ENCODE results near the gene RCOR1.

RCOR1 gene

GRCh38 chr14:102729268-102729667 lies 136.8 kb downstream of the RCOR1 start:
- ChIA-PET CTCF (no interaction called here), POLR2A (no interaction called here)
- no peak for TF ChIP-seq ARNT (IDR thresholded peaks at IDR 0.05)
- TF ChIP-seq ELF4 (IDR thresholded peaks at IDR 0.05), result no peak
- no peak for TF ChIP-seq CTBP1 (IDR thresholded peaks at IDR 0.05; ENCODE audit: borderline replicate concordance)
- DNase-seq (ENCODE audit: extremely low spot score), result no peak

DNA sequence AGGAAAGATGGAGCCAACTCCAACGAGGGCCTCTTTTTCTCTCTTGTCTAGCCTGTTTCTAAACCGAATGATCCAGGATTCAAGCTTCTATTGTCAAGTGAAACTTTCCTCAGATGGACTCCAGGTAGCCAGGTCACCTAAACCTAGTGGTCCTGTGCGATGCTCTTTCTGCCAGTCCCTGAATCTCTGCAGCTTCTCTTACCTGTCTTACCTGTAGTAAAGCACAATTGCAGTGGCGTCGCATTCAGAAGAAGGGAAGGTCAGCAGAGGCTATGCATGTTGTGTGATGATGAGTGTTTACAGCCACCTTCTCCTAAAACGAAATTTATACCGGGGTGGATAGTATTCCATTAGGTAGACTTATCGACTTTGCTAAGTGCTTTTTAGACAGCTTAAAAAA lies 137.4 kb downstream of the RCOR1 start:
- no peak for DNase-seq (ENCODE audit: extremely low spot score)
- ChIA-PET POLR2A (no interaction called here), CTCF (no interaction called here)
- TF ChIP-seq FOXM1 (IDR thresholded peaks at IDR 0.05; ENCODE audit: borderline replicate concordance), result no peak

GRCh38 chr14:102731101-102731870 lies 138.8 kb downstream of the RCOR1 start:
- CTCF ChIA-PET, result interaction anchor here (0.9 to 1.7 kb wide), 2 partner anchors 37 to 182 kb away, joined by 3 to 5 read pairs; no protein-coding TSS in a partner anchor
- no peak for DNase-seq (ENCODE audit: extremely low spot score)
- POLR2A ChIA-PET, result no interaction called here
- TF ChIP-seq FOXM1 (IDR thresholded peaks at IDR 0.05; ENCODE audit: borderline replicate concordance) (no peak), FOXA1 (IDR thresholded peaks at IDR 0.05) (no peak), CTBP1 (IDR thresholded peaks at IDR 0.05; ENCODE audit: borderline replicate concordance) (no peak), NFRKB (IDR thresholded peaks at IDR 0.05) (no peak), SUZ12 (IDR thresholded peaks at IDR 0.05) (no peak), TARDBP (IDR thresholded peaks at IDR 0.05) (no peak), BHLHE40 (IDR thresholded peaks at IDR 0.05; ENCODE audit: borderline replicate concordance) (no peak)
- TF ChIP-seq, protein P1, sequence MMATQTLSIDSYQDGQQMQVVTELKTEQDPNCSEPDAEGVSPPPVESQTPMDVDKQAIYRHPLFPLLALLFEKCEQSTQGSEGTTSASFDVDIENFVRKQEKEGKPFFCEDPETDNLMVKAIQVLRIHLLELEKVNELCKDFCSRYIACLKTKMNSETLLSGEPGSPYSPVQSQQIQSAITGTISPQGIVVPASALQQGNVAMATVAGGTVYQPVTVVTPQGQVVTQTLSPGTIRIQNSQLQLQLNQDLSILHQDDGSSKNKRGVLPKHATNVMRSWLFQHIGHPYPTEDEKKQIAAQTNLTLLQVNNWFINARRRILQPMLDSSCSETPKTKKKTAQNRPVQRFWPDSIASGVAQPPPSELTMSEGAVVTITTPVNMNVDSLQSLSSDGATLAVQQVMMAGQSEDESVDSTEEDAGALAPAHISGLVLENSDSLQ (IDR thresholded peaks at IDR 0.05), result no peak

DNA sequence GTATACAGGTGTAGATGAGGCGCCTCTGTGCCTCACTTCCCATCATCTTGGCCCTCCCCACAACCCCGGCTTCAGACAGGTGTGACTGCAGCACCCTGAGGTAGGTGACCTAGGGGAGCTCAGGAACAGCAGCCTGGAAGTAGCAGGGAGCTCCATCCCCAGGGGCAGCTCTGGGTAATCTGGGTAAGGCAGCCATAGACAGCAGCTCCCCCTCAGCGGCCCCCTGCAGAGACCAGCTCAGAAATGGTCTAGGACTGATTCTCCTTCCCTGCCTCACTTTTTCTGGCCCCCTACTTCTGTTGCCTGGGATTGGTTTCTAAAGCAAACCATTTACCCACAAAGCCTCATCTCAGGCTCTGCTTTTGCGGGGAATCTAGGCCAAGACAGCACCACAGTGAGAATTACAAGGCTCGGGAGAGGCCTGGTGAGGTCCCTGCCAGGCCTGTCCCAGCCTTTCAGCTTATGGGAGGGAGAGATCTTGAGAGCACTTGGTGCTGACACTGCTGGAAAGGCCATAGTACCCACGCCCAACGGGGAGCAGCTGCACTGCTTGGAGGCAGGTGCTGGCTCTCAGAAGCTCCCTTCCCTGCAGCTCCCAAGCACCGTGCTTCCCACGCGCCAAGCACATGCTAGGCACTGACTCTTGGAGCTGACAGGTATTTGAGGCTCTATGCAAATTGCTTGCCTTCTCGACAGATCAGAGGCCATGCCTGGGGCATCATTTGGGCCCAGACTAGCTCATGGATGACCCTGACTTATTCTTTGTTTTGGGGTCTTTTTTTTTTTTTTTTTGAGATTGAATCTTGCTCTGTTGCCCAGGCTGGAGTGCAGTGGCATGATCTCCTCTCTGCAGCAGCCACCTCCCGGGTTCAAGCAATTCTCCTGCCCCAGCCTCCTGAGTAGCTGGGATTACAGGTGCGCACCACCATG lies 139.7 kb downstream of the RCOR1 start:
- DNase-seq (ENCODE audit: extremely low spot score), result no peak
- POLR2A ChIA-PET, result no interaction called here
- no peak for TF ChIP-seq ZNF384 (IDR thresholded peaks at IDR 0.05)
- no peak for TF ChIP-seq FOXM1 (IDR thresholded peaks at IDR 0.05; ENCODE audit: borderline replicate concordance)
- TF ChIP-seq SP1 (IDR thresholded peaks at IDR 0.05), result no peak
- TF ChIP-seq FOXA1 (IDR thresholded peaks at IDR 0.05), result no peak
- no peak for TF ChIP-seq TARDBP (IDR thresholded peaks at IDR 0.05)
- TF ChIP-seq CTBP1 (IDR thresholded peaks at IDR 0.05; ENCODE audit: borderline replicate concordance), result no peak
- no peak for TF ChIP-seq LEF1 (IDR thresholded peaks at IDR 0.05; ENCODE audit: borderline replicate concordance)
- no peak for TF ChIP-seq BHLHE40 (IDR thresholded peaks at IDR 0.05; ENCODE audit: borderline replicate concordance)
- no peak for TF ChIP-seq L3MBTL2 (conservative IDR thresholded peaks at IDR 0.05)
- CTCF ChIA-PET, result interaction anchor here (0.9 to 1.7 kb wide), 2 partner anchors 38 to 181 kb away, joined by 3 to 5 read pairs; no protein-coding TSS in a partner anchor

DNA sequence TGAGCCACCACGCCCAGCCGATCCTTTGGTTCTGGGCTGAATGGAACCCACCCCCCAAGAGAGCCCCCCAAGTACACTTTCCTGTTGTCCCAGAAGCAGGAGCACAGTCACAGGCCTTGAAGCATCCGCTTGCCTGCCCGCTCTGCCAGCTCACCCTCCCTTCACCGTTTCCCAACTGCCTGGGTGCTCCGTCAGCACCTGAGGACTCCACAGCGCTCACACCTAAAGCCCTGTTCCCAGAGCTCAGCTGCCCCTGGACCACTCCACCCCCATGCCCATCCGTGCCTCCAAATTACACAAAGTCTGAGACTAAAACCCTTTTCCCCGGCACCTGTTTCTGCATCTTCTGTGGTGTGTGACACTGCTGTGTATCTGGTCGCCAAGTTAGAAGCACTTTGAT lies 140.5 kb downstream of the RCOR1 start:
- CTCF ChIA-PET, result interaction anchor here (1.7 kb wide), 1 partner anchor 39 kb away, joined by 5 read pairs; no protein-coding TSS in a partner anchor
- no peak for TF ChIP-seq NFRKB (IDR thresholded peaks at IDR 0.05)
- TF ChIP-seq SP1 (IDR thresholded peaks at IDR 0.05), result no peak
- no peak for TF ChIP-seq FOXK2 (IDR thresholded peaks at IDR 0.05)
- TF ChIP-seq TARDBP (IDR thresholded peaks at IDR 0.05), result no peak
- POLR2A ChIA-PET, result no interaction called here
- DNase-seq (ENCODE audit: extremely low spot score), result no peak

DNA sequence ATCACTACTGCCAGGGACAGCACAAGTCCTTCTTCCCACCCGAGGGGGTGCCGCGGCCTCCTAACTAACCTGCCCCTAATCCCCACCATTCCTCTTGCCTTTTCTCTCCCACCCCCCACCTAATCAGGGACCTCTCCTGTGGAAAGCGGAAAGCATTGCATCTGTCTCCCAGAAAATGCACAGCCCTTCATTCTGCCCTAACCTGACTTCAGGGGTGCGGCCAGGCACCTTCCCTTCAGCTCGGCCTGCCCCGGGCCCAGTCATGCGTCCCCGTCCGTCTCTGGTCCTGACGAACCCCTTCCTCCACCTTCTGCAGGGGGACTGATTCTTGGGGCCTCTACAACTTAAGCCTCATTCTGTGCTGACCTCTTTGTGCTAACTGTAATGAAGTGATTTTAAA lies 140.9 kb downstream of the RCOR1 start:
- POLR2A ChIA-PET, result no interaction called here
- CTCF ChIA-PET, result no interaction called here
- TF ChIP-seq ARNT (IDR thresholded peaks at IDR 0.05) (no peak), ELF4 (IDR thresholded peaks at IDR 0.05) (no peak), LEF1 (IDR thresholded peaks at IDR 0.05; ENCODE audit: borderline replicate concordance) (no peak), SP1 (IDR thresholded peaks at IDR 0.05) (no peak), FOXA1 (IDR thresholded peaks at IDR 0.05) (no peak), FOXK2 (IDR thresholded peaks at IDR 0.05) (no peak), TARDBP (IDR thresholded peaks at IDR 0.05) (no peak), FOXM1 (IDR thresholded peaks at IDR 0.05; ENCODE audit: borderline replicate concordance) (no peak), NFRKB (IDR thresholded peaks at IDR 0.05) (no peak), BHLHE40 (IDR thresholded peaks at IDR 0.05; ENCODE audit: borderline replicate concordance) (no peak), SUZ12 (IDR thresholded peaks at IDR 0.05) (no peak), HDGF (IDR thresholded peaks at IDR 0.05; ENCODE audit: borderline replicate concordance) (no peak)
- TF ChIP-seq, protein P1 (IDR thresholded peaks at IDR 0.05), result no peak

GRCh38 chr14:102734436-102734835 lies 142.0 kb downstream of the RCOR1 start:
- no peak for DNase-seq (ENCODE audit: extremely low spot score)
- TF ChIP-seq SP1 (IDR thresholded peaks at IDR 0.05), result no peak
- POLR2A ChIA-PET, result no interaction called here
- CTCF ChIA-PET, result interaction anchor here (0.5 kb wide), 1 partner anchor 9 kb away, joined by 3 read pairs; no protein-coding TSS in a partner anchor

More for the DNA sequence above, 140.9 kb downstream of the RCOR1 start:
- DNase-seq (ENCODE audit: extremely low spot score), result no peak
